ENCODE data around the gene SFN.

GRCh38 chr1:26911399-26912146, 48.6 kb downstream of the SFN start:
- no peak for TF ChIP-seq CTCF (IDR thresholded peaks at IDR 0.05; ENCODE audit: insufficient read depth, low read length)
- no peak for TF ChIP-seq POLR2AphosphoS5 (IDR thresholded peaks at IDR 0.05; ENCODE audit: low read depth)

Data from HL-60 (cell line).